Stimulated activated CD4-positive, alpha-beta T cell treated with anti-CD3 and anti-CD28 coated beads, Interleukin-1b, Interleukin-23, amount 100 ng/mL, for 48 hours (primary cell): ENCODE measurements around the gene KRT8.
A peak's percentile ranks its signal among the peaks of the same experiment; 100 is the strongest.
"Not testable (repeated sequence)": the region's sequence is repeated elsewhere in the genome, so short reads cannot be mapped to it uniquely, and the experiment has no call there.

Experiments
- DNase-seq: peaks from one replicate; pipeline ENCODE4 v3.0.0-alpha.2; 2020

KRT8 gene

GRCh38 chr12:52900166-52900895 is 4.5 kb downstream of the KRT8 start:
- no peak for DNase-seq

- DNase-seq, result no peak
These were observed 5.4 kb downstream of the KRT8 start for GRCh38 chr12:52899338-52900035.

GRCh38 chr12:52896190-52897100 is 8.4 kb downstream of the KRT8 start:
- DNase-seq, result no peak

- DNase-seq, result no peak
These were observed 9.1 kb downstream of the KRT8 start for GRCh38 chr12:52895726-52896189.

GRCh38 chr12:52892974-52893373 is 11.9 kb downstream of the KRT8 start:
- no peak for DNase-seq

GRCh38 chr12:52892207-52892852 is 12.5 kb downstream of the KRT8 start:
- DNase-seq, result no peak

GRCh38 chr12:52891044-52891443 is 13.8 kb downstream of the KRT8 start:
- no peak for DNase-seq

- DNase-seq, result no peak
These were observed 14.5 kb downstream of the KRT8 start for GRCh38 chr12:52890417-52890816.

- peak; percentile 77 for DNase-seq
These were observed 20.2 kb downstream of the KRT8 start for GRCh38 chr12:52884526-52885293.

- not testable (repeated sequence) for DNase-seq
These were observed 24.4 kb downstream of the KRT8 start for GRCh38 chr12:52880499-52880898.

- DNase-seq, result peak; percentile 72
These were observed 25.2 kb downstream of the KRT8 start for GRCh38 chr12:52879394-52880351.

- no peak for DNase-seq
These were observed 26.1 kb downstream of the KRT8 start for GRCh38 chr12:52878507-52879393.

GRCh38 chr12:52877242-52877641 is 27.6 kb downstream of the KRT8 start:
- DNase-seq, result no peak

GRCh38 chr12:52876372-52876771 is 28.5 kb downstream of the KRT8 start:
- DNase-seq, result no peak

GRCh38 chr12:52874573-52875435 is 30.1 kb downstream of the KRT8 start:
- DNase-seq, result no peak

GRCh38 chr12:52873832-52874572 is 30.9 kb downstream of the KRT8 start:
- DNase-seq, result peak; percentile 46

GRCh38 chr12:52873513-52873831 is 31.4 kb downstream of the KRT8 start:
- no peak for DNase-seq
